Measurements from ENCODE around the gene SCD5.

The SCD5 gene

DNA sequence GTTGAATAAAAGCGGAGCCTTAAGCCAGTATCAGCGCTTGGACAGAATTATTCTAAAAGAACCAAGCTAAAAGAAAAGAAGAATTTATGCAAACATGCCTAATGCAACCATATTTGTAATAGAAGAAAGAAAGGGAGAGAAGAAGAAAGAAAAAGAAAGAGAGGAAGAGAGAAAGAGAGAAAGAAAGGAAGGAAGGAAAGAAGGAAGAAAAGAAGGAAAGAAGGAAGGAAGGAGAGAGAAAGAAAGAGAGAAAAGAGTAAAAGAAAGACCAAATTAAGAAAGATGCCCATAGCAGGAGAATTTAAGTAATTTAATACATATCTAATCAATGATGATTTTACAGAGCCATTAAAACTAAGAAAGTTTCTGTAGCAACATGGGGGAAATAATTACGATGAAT lies 206.0 kb downstream of the SCD5 start:
- no peak for TF ChIP-seq FOXP2 (optimal IDR thresholded peaks at IDR 0.05; ENCODE audit: borderline replicate concordance, extremely low read depth, extremely low read length, insufficient read depth)
- TF ChIP-seq, protein P1, sequence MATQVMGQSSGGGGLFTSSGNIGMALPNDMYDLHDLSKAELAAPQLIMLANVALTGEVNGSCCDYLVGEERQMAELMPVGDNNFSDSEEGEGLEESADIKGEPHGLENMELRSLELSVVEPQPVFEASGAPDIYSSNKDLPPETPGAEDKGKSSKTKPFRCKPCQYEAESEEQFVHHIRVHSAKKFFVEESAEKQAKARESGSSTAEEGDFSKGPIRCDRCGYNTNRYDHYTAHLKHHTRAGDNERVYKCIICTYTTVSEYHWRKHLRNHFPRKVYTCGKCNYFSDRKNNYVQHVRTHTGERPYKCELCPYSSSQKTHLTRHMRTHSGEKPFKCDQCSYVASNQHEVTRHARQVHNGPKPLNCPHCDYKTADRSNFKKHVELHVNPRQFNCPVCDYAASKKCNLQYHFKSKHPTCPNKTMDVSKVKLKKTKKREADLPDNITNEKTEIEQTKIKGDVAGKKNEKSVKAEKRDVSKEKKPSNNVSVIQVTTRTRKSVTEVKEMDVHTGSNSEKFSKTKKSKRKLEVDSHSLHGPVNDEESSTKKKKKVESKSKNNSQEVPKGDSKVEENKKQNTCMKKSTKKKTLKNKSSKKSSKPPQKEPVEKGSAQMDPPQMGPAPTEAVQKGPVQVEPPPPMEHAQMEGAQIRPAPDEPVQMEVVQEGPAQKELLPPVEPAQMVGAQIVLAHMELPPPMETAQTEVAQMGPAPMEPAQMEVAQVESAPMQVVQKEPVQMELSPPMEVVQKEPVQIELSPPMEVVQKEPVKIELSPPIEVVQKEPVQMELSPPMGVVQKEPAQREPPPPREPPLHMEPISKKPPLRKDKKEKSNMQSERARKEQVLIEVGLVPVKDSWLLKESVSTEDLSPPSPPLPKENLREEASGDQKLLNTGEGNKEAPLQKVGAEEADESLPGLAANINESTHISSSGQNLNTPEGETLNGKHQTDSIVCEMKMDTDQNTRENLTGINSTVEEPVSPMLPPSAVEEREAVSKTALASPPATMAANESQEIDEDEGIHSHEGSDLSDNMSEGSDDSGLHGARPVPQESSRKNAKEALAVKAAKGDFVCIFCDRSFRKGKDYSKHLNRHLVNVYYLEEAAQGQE (IDR thresholded peaks at IDR 0.05; ENCODE audit: insufficient read depth in 1 of 2, low read depth in 2 of 2, low read length in 2 of 2), result no peak
- no peak for TF ChIP-seq POLR2AphosphoS5 (IDR thresholded peaks at IDR 0.05; ENCODE audit: low read depth, low read length)
- no peak for TF ChIP-seq SIN3A (IDR thresholded peaks at IDR 0.05; ENCODE audit: borderline replicate concordance, insufficient read depth, low read length)
- no peak for TF ChIP-seq TAF1 (IDR thresholded peaks at IDR 0.05; ENCODE audit: borderline replicate concordance, insufficient read depth, low read length)

DNA sequence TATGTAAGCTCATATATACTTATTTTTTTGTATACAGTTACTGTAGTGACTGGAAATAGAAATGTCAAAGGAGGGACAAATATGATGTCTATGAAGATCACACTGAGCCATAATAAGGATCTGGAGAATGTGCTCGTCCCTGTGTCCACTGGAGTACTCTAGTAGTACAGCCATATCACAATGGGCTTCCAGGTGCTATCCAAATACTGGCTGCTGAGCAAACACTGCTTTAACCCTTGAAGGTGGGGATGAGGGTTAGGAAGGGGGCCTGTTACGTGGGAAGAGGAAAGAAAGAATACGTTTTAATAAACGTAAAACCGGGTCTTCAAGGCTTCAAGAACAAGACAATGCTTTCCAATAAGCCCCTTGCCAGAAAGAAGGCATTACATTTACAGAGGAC lies 207.0 kb downstream of the SCD5 start:
- TF ChIP-seq POLR2AphosphoS5 (IDR thresholded peaks at IDR 0.05; ENCODE audit: low read depth, low read length), result no peak
- no peak for TF ChIP-seq TAF1 (IDR thresholded peaks at IDR 0.05; ENCODE audit: borderline replicate concordance, insufficient read depth, low read length)
- no peak for TF ChIP-seq SIN3A (IDR thresholded peaks at IDR 0.05; ENCODE audit: borderline replicate concordance, insufficient read depth, low read length)
- no peak for TF ChIP-seq FOXP2 (optimal IDR thresholded peaks at IDR 0.05; ENCODE audit: borderline replicate concordance, extremely low read depth, extremely low read length, insufficient read depth)
- TF ChIP-seq, protein P1 (IDR thresholded peaks at IDR 0.05; ENCODE audit: insufficient read depth in 1 of 2, low read depth in 2 of 2, low read length in 2 of 2), result no peak

DNA sequence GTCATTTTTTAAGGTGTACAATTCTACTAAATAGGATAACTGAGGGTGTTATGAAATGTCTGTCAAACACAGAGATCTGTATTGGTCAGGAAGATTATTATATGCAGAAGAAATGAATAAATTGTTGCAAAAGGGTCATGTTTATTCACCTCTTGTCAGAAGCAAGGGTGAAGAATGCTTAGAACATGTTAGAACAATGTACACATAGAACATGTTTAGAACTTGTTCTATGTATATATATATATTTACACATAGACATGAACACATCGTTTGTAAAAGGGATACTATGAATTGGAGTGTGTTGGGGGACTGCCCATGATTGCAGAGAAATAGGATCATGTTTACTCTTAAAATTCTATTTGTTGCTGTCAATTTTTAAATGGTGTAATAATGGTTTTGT lies 208.8 kb downstream of the SCD5 start:
- TF ChIP-seq SIN3A (IDR thresholded peaks at IDR 0.05; ENCODE audit: borderline replicate concordance, insufficient read depth, low read length) (no peak), POLR2AphosphoS5 (IDR thresholded peaks at IDR 0.05; ENCODE audit: low read depth, low read length) (no peak), TAF1 (IDR thresholded peaks at IDR 0.05; ENCODE audit: borderline replicate concordance, insufficient read depth, low read length) (no peak), FOXP2 (optimal IDR thresholded peaks at IDR 0.05; ENCODE audit: borderline replicate concordance, extremely low read depth, extremely low read length, insufficient read depth) (no peak)
- TF ChIP-seq, protein P1 (IDR thresholded peaks at IDR 0.05; ENCODE audit: insufficient read depth in 1 of 2, low read depth in 2 of 2, low read length in 2 of 2), result no peak

DNA sequence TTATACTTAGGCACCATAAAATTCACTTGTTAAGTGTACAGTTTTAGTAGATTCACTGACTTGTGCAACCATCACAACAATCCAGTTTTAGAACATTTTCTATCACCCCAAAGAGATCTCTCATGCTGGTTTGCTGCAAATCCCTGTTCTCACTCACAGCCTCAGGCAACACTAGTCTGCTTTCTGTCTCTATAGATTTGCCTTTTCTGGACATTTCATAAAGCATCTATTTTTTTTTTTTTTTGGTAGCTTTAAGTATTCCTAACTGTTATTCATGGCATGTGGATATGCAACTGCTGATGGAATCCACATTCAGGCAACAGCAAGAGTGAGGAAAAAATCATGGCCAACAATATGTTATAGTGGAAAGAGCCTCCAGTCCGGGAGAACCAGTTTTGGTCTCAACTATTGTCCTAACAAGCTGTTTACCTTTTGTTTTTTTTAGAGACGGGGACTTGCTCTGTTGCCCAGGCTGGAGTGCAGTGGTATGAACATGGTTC lies 209.8 kb downstream of the SCD5 start:
- TF ChIP-seq TAF1 (IDR thresholded peaks at IDR 0.05; ENCODE audit: borderline replicate concordance, insufficient read depth, low read length), result no peak
- TF ChIP-seq FOXP2 (optimal IDR thresholded peaks at IDR 0.05; ENCODE audit: borderline replicate concordance, extremely low read depth, extremely low read length, insufficient read depth), result no peak
- TF ChIP-seq, protein P1 (IDR thresholded peaks at IDR 0.05; ENCODE audit: insufficient read depth in 1 of 2, low read depth in 2 of 2, low read length in 2 of 2), result no peak
- no peak for TF ChIP-seq SIN3A (IDR thresholded peaks at IDR 0.05; ENCODE audit: borderline replicate concordance, insufficient read depth, low read length)
- TF ChIP-seq POLR2AphosphoS5 (IDR thresholded peaks at IDR 0.05; ENCODE audit: low read depth, low read length), result no peak

All from PFSK-1 (cell line).